Endothelial cell of umbilical vein (primary cell): ENCODE data around the gene HTT. TPM values are rescaled to one million over a fixed set of nuclear protein-coding genes. Genes with fewer than 3 reads are reported as not detected.

Source experiments
- BruUV-seq: library from RNA; stranded (reverse); fragments of 400-500 nt; replicated peaks from 2 replicates; lab custom pipeline; 2021; lab: Mats Ljungman, UMichigan
- CTCF ChIA-PET: fragments of 300-600, 350-600 bp; sonication (Branson Sonifier 250); formaldehyde crosslinking; loops from one replicate; lab custom pipeline; 2021; ENCODE audit warnings: antibody characterized with exemption, inconsistent platforms; lab: Charles Lee
- POLR2A ChIA-PET: fragments of 300-600, 350-600 bp; sonication (Branson Sonifier 250); formaldehyde crosslinking; loops from one replicate; lab custom pipeline; 2021; ENCODE audit warnings: antibody characterized with exemption, inconsistent platforms; lab: Charles Lee
- DNase-seq: peaks from one replicate; pipeline ENCODE4 v3.0.0-alpha.2; 2011; ENCODE audit warnings: low read depth, low spot score
- FAIRE-seq: peaks from 2 replicates; lab custom pipeline; 2011; peaks lifted over from hg19 to GRCh38; lab: Jason Lieb, UNC
- H2AFZ ChIP-seq: 2 replicates; pipeline ENCODE4 v1.6.0; 2012; ENCODE audit warnings: low read depth, low read length, control low read depth, inconsistent platforms
- H3K27ac ChIP-seq: 2 replicates; pipeline ENCODE4 v1.5.1; 2011; ENCODE audit warnings: low read depth, mild to moderate bottlenecking, control low read depth, low read length, moderate library complexity; ENCODE audit not compliant: insufficient read depth
- H3K27me3 ChIP-seq, 2 experiments: 2 replicates each; pipeline versions ENCODE4 v1.6.0 to v1.6.1; 2011; ENCODE audit warnings: low read length in 2 of 2, mixed read lengths in 1 of 2; ENCODE audit not compliant: control insufficient read depth in 2 of 2, insufficient read depth in 2 of 2
- H3K36me3 ChIP-seq, 2 experiments: 2 replicates in 1 of 2; 3 replicates in 1 of 2; pipeline ENCODE4 v1.5.1; 2011; ENCODE audit warnings: low read length in 2 of 2, mild to moderate bottlenecking in 1 of 2, moderate library complexity in 1 of 2; ENCODE audit not compliant: control insufficient read depth in 2 of 2, insufficient read depth in 2 of 2; ENCODE audit errors: extremely low read depth in 1 of 2
- H3K4me1 ChIP-seq: 3 replicates; pipeline ENCODE4 v1.5.1; 2011; ENCODE audit warnings: mild to moderate bottlenecking, low read length; ENCODE audit not compliant: control insufficient read depth, insufficient read depth; ENCODE audit errors: extremely low read depth
- H3K4me2 ChIP-seq: 2 replicates; pipeline ENCODE4 v1.6.1; 2011; ENCODE audit warnings: low read length, control low read depth, mixed read lengths; ENCODE audit not compliant: insufficient read depth
- H3K4me3 ChIP-seq, 3 experiments: fragments of 200-600 bp in 1 of 3; sonication (generic), shearing (Covaris generic) in 1 of 3; replicated peaks in 1 of 3; 2 replicates each; pipeline ENCODE4 v1.5.1; 2011 to 2016; ENCODE audit warnings: control low read depth in 3 of 3, low read length in 3 of 3, mild to moderate bottlenecking in 2 of 3, inconsistent platforms in 1 of 3, low read depth in 1 of 3, moderate library complexity in 1 of 3; ENCODE audit not compliant: insufficient read depth in 1 of 3
- H3K79me2 ChIP-seq: 2 replicates; pipeline ENCODE4 v1.6.0; 2012; ENCODE audit warnings: low read length, inconsistent platforms; ENCODE audit not compliant: control insufficient read depth, insufficient read depth
- H3K9ac ChIP-seq: replicated peaks from 2 replicates; pipeline ENCODE3; 2011; ENCODE audit warnings: low read length, control low read depth; ENCODE audit not compliant: insufficient read depth; ENCODE audit errors: extremely low read depth
- H3K9me1 ChIP-seq: replicated peaks from 3 replicates; pipeline ENCODE4 v1.6.0; 2011; ENCODE audit warnings: mild to moderate bottlenecking, low read length; ENCODE audit not compliant: control insufficient read depth, insufficient read depth; ENCODE audit errors: extremely low read depth
- H3K9me3 ChIP-seq: replicated peaks from 2 replicates; pipeline ENCODE4 v1.5.1; 2012; ENCODE audit warnings: low read length, inconsistent platforms; ENCODE audit not compliant: control insufficient read depth, insufficient read depth
- H4K20me1 ChIP-seq: replicated peaks from 2 replicates; pipeline ENCODE3; 2011; ENCODE audit warnings: mild to moderate bottlenecking, low read length; ENCODE audit not compliant: control insufficient read depth, insufficient read depth; ENCODE audit errors: extremely low read depth
- CTCF ChIP-seq, 2 donors: IDR thresholded peaks; 1 replicate in 1 of 2; 2 replicates in 1 of 2; pipeline ENCODE4 v1.5.1; 2011; ENCODE audit warnings: low read length in 2 of 2, mild to moderate bottlenecking in 2 of 2, moderate library complexity in 2 of 2, control low read depth in 1 of 2, inconsistent platforms in 1 of 2, low read depth in 1 of 2; ENCODE audit not compliant: insufficient read depth in 1 of 2; ENCODE audit errors: extremely low read depth in 1 of 2
- EZH2 ChIP-seq: IDR thresholded peaks from 2 replicates; pipeline ENCODE4 v1.6.1; 2012; ENCODE audit warnings: borderline replicate concordance, low read depth, mild to moderate bottlenecking, moderate library complexity, low read length, inconsistent platforms; ENCODE audit not compliant: severe bottlenecking
- FOS ChIP-seq: IDR thresholded peaks from 2 replicates; pipeline ENCODE4 v1.6.1; 2011; ENCODE audit warnings: mild to moderate bottlenecking, low read length, moderate library complexity, borderline replicate concordance; ENCODE audit not compliant: insufficient read depth
- GATA2 ChIP-seq: IDR thresholded peaks from 2 replicates; pipeline ENCODE4 v1.7.0; 2011; ENCODE audit warnings: low read depth, mild to moderate bottlenecking, moderate library complexity, mixed read lengths, low read length; ENCODE audit not compliant: insufficient read length, insufficient read depth
- JUN ChIP-seq: IDR thresholded peaks from 2 replicates; pipeline ENCODE4 v1.6.1; 2011; ENCODE audit warnings: borderline replicate concordance, low read depth; ENCODE audit not compliant: insufficient read length, insufficient read depth
- MAX ChIP-seq: IDR thresholded peaks from 2 replicates; pipeline ENCODE4 v1.6.1; 2011; ENCODE audit not compliant: insufficient read depth, insufficient read length
- MYC ChIP-seq: IDR thresholded peaks from one replicate; pipeline ENCODE4 v1.6.1; 2011; ENCODE audit warnings: mild to moderate bottlenecking, low read depth, low read length
- POLR2A ChIP-seq: IDR thresholded peaks from 2 replicates; pipeline ENCODE4 v1.6.1; 2012; ENCODE audit warnings: low read depth, mild to moderate bottlenecking, control low read depth, low read length
- POLR2AphosphoS5 ChIP-seq: IDR thresholded peaks from 2 replicates; pipeline ENCODE4 v1.6.1; 2012; ENCODE audit warnings: low read depth, mild to moderate bottlenecking, control low read depth, low read length, moderate library complexity; ENCODE audit not compliant: insufficient read depth
- dilution Hi-C: fragments of 300-500 bp; cut with MboI; formaldehyde crosslinking; loops from one replicate; pipeline ENCODE4 v1.15.0; 2019; ENCODE audit warnings: low sequenced_read_pairs; ENCODE audit not compliant: extremely low pct_ligation_motif_present
- intact Hi-C: fragments of 100-400 bp; cut with micrococcal nuclease; formaldehyde crosslinking; loops from one replicate; pipeline ENCODE4 v1.10.0; 2022
- polyA plus RNA-seq, 4 experiments: library from polyadenylated mRNA; depleted of rRNA in 3 of 4; stranded (reverse) in 3 of 4; unstranded in 1 of 4; fragments of >200 nt; gene quantifications; 2 replicates each; pipeline versions ENCODE4 v1.2.1 to v1.2.3, GENCODE V29; 2011 to 2012; ENCODE audit warnings: missing spikeins in 1 of 4
- total RNA-seq: library from RNA; stranded (reverse); gene quantifications from 2 replicates; pipeline ENCODE4 v1.2.3, GENCODE V29; 2021

The HTT gene
- total and polyA plus RNA-seq, 2 donors (not counting 3 experiments of a cell fraction or from before 2014, with no cell fraction given): 15.7 to 61.2 TPM

- Histone ChIP-seq H4K20me1 (no peaks in the 10 kb centered on the region), H3K9ac (no peak overlapping the region), H3K9me1 (no peaks in the 10 kb centered on the region), H3K27me3 (peaks cover 2% of the 10 kb centered on the region in 2 experiments), H3K36me3 (no peaks in the 10 kb centered on the region), H3K27ac (no peak overlapping the region), H3K4me2 (no peak overlapping the region), H3K4me1 (no peaks in the 10 kb centered on the region), H3K79me2 (no peaks in the 10 kb centered on the region), H2AFZ (no peak overlapping the region), H3K9me3 (no peaks in the 10 kb centered on the region), H3K4me3 (no peak overlapping the region)
- POLR2A ChIA-PET: no interaction called here
- intact Hi-C loops (no loop called here), dilution Hi-C loops (no loop called here)
- no TSS peak for BruUV-seq
- no peak for DNase-seq
- CTCF ChIA-PET: interaction anchor here (0.6 kb wide), 1 partner anchor 11 kb away, joined by 3 read pairs; no protein-coding TSS in a partner anchor
- no peak for FAIRE-seq
- TF ChIP-seq GATA2 (no peak), JUN (no peak), POLR2A (no peak), FOS (no peak), CTCF (IDR thresholded peaks at IDR 0.05; ENCODE audit: extremely low read depth in 1 of 2, insufficient read depth in 1 of 2, low read depth in 1 of 2, low read length in 2 of 2) (no peak), MAX (no peak), EZH2 (no peak), MYC (no peak), POLR2AphosphoS5 (no peak)
These were observed 194.8 kb downstream of the HTT start for GRCh38 chr4:3269105-3269927.
